WTC11 (cell line): Measurements from ENCODE around the gene CCDC57. TPM values are rescaled to one million over a fixed set of nuclear protein-coding genes. Genes with fewer than 3 reads are reported as not detected.

Experiments used
- ATAC-seq: fragments of 200-7000 bp; cut with Tn5 transposase; 2 replicates; pipeline ENCODE4 v1.10.0; 2021; ENCODE audit warnings: mild to moderate bottlenecking, moderate library complexity
- CTCF ChIA-PET: fragments of 300-600 bp; sonication (Branson Sonifier 250); formaldehyde crosslinking; loops from one replicate; lab custom pipeline; 2021; ENCODE audit warnings: antibody characterized with exemption; lab: Charles Lee
- POLR2A ChIA-PET: fragments of 350-600 bp; sonication (Branson Sonifier 250); formaldehyde crosslinking; loops from one replicate; lab custom pipeline; 2021; ENCODE audit warnings: antibody characterized with exemption; lab: Charles Lee
- DNase-seq: peaks from one replicate; pipeline ENCODE4 v3.0.0; 2021; ENCODE audit warnings: low spot score
- H3K27ac Mint-ChIP-seq: 2 replicates; pipeline ENCODE4 v1.8.0; 2021; ENCODE audit warnings: mixed read lengths
- H3K27me3 Mint-ChIP-seq: 2 replicates; pipeline ENCODE4 v1.8.0; 2021; ENCODE audit warnings: low read depth, mild to moderate bottlenecking, moderate library complexity, mixed read lengths
- H3K36me3 Mint-ChIP-seq: 2 replicates; pipeline ENCODE4 v1.8.0; 2021; ENCODE audit warnings: mixed read lengths
- H3K4me1 Mint-ChIP-seq: 2 replicates; pipeline ENCODE4 v1.8.0; 2022; ENCODE audit warnings: mixed read lengths
- H3K4me3 Mint-ChIP-seq: 2 replicates; pipeline ENCODE4 v1.8.0; 2021; ENCODE audit warnings: mild to moderate bottlenecking, moderate library complexity, mixed read lengths
- H3K9me3 Mint-ChIP-seq: 2 replicates; pipeline ENCODE4 v1.8.0; 2021; ENCODE audit warnings: mixed read lengths
- AR ChIP-seq: fragments of 250-450 bp; sonication (Bioruptor Pico); IDR thresholded peaks from 2 replicates; pipeline ENCODE4 v1.9.0; 2021; ENCODE audit warnings: mild to moderate bottlenecking
- ARID4B ChIP-seq: sonication (generic); formaldehyde crosslinking; IDR thresholded peaks from 2 replicates; pipeline ENCODE4 v1.8.0; 2023; ENCODE audit warnings: missing genetic modification reagents, mild to moderate bottlenecking, borderline replicate concordance
- ATF3 ChIP-seq: sonication (generic); formaldehyde crosslinking; conservative IDR thresholded peaks from 2 replicates; pipeline ENCODE4 v1.8.1; 2022; ENCODE audit warnings: mild to moderate bottlenecking, missing genetic modification reagents
- E2F1 ChIP-seq: sonication (generic); formaldehyde crosslinking; IDR thresholded peaks from 2 replicates; pipeline ENCODE4 v1.8.0; 2022; ENCODE audit warnings: mild to moderate bottlenecking, missing genetic modification reagents
- ERG ChIP-seq: fragments of 250-450 bp; sonication (Bioruptor Pico); IDR thresholded peaks from 2 replicates; pipeline ENCODE4 v1.8.0; 2021; ENCODE audit warnings: mild to moderate bottlenecking
- JUN ChIP-seq: sonication (generic); formaldehyde crosslinking; IDR thresholded peaks from 2 replicates; pipeline ENCODE4 v1.8.0; 2023; ENCODE audit warnings: mild to moderate bottlenecking, missing genetic modification reagents
- NR1H2 ChIP-seq: sonication (generic); formaldehyde crosslinking; IDR thresholded peaks from 2 replicates; pipeline ENCODE4 v1.9.0; 2021; ENCODE audit warnings: mild to moderate bottlenecking, moderate library complexity, missing genetic modification reagents
- NR2C2 ChIP-seq: sonication (generic); formaldehyde crosslinking; IDR thresholded peaks from 2 replicates; pipeline ENCODE4 v1.8.0; 2022; ENCODE audit warnings: mild to moderate bottlenecking, missing genetic modification reagents
- SOX15 ChIP-seq: fragments of 250-450 bp; sonication (Bioruptor Pico); IDR thresholded peaks from 2 replicates; pipeline ENCODE4 v1.9.0; 2021; ENCODE audit warnings: mild to moderate bottlenecking
- ZNF281 ChIP-seq: sonication (generic); formaldehyde crosslinking; IDR thresholded peaks from 2 replicates; pipeline ENCODE4 v1.8.0; 2023; ENCODE audit warnings: mild to moderate bottlenecking, missing genetic modification reagents
- ZNF671 ChIP-seq: fragments of 250-450 bp; sonication (Bioruptor Pico); IDR thresholded peaks from 2 replicates; pipeline ENCODE4 v1.8.0; 2021; ENCODE audit warnings: mild to moderate bottlenecking
- total RNA-seq: library from RNA; stranded (reverse); gene quantifications from 3 replicates; pipeline ENCODE4 v1.2.3, GENCODE V29; 2021

The CCDC57 gene
- total RNA-seq, 1 experiment from 2014 or later: 20.0 TPM

- ATAC-seq: no peak
- H3K36me3 Mint-ChIP-seq: no peaks in the 10 kb centered on the region
- no peaks in the 10 kb centered on the region for H3K9me3 Mint-ChIP-seq
- CTCF ChIA-PET: interaction anchor here (0.9 to 2.8 kb wide), 4 partner anchors 14 to 90 kb away, joined by 3 to 10 read pairs (median 6); no protein-coding TSS in a partner anchor
- H3K27me3 Mint-ChIP-seq: peaks cover 3% of the 10 kb centered on the region; the same call in 1 of the 2 replicates
- no peak overlapping the region for H3K4me3 Mint-ChIP-seq
- H3K27ac Mint-ChIP-seq: no peak overlapping the region
- no peak for DNase-seq
- POLR2A ChIA-PET: no interaction called here
- TF ChIP-seq ATF3 (CRISPR knock-in tag) (no peak), E2F1 (CRISPR knock-in tag) (no peak), SOX15 (CRISPR knock-in tag) (no peak), JUN (CRISPR knock-in tag) (no peak), ARID4B (CRISPR knock-in tag) (no peak), NR1H2 (CRISPR knock-in tag) (no peak), NR2C2 (CRISPR knock-in tag) (no peak), AR (CRISPR knock-in tag) (no peak), ZNF671 (no peak), ZNF281 (CRISPR knock-in tag) (no peak), ERG (CRISPR knock-in tag) (no peak)
- peaks cover 10% of the 10 kb centered on the region for H3K4me1 Mint-ChIP-seq
These were observed 92.5 kb downstream of the CCDC57 start for GRCh38 chr17:82120148-82120547.
